IMR-90 (cell line): ENCODE data around the gene PRKAR1B. TPM values are rescaled to one million over a fixed set of nuclear protein-coding genes. Genes with fewer than 3 reads are reported as not detected.

Source experiments
- ATAC-seq: fragments of 200-7000 bp; cut with Tn5 transposase; 2 replicates; pipeline ENCODE4 v1.9.1; 2020; ENCODE audit warnings: low read depth, mild to moderate bottlenecking, moderate library complexity
- BruUV-seq: library from RNA; stranded (reverse); fragments of 400-500 nt; replicated peaks from 2 replicates; lab custom pipeline; 2021; lab: Mats Ljungman, UMichigan
- CTCF ChIA-PET: fragments of 300-600 bp; formaldehyde crosslinking; extraction: SDS; loops from one replicate; lab custom pipeline; 2021; ENCODE audit warnings: antibody characterized with exemption; lab: Yijun Ruan, JAX
- POLR2A ChIA-PET: fragments of 300-600 bp; sonication (Branson Sonifier 250); formaldehyde crosslinking; loops from one replicate; lab custom pipeline; 2022; ENCODE audit warnings: antibody characterized with exemption; ENCODE audit not compliant: unreplicated experiment; lab: Charles Lee
- DNase-seq: peaks from one replicate; pipeline ENCODE4 v3.0.0; 2013
- H2AFZ ChIP-seq: replicated peaks from 2 replicates; pipeline ENCODE3; 2013; ENCODE audit warnings: low read length, mild to moderate bottlenecking; ENCODE audit not compliant: poor library complexity
- H2AK5ac ChIP-seq: 2 replicates; pipeline ENCODE4 v1.6.1; 2013; ENCODE audit warnings: low read depth, low read length, inconsistent platforms
- H2AK9ac ChIP-seq: replicated peaks from 2 replicates; pipeline ENCODE3; 2013; ENCODE audit warnings: mild to moderate bottlenecking, low read depth, low read length, moderate library complexity; ENCODE audit not compliant: poor library complexity
- H2BK120ac ChIP-seq: 2 replicates; pipeline ENCODE4 v1.6.1; 2013; ENCODE audit warnings: low read depth, low read length, inconsistent platforms
- H2BK15ac ChIP-seq: 3 replicates; pipeline ENCODE4 v1.6.1; 2013; ENCODE audit warnings: low read depth, low read length, inconsistent platforms
- H2BK20ac ChIP-seq: 2 replicates; pipeline ENCODE4 v1.6.1; 2013; ENCODE audit warnings: low read depth, mild to moderate bottlenecking, inconsistent platforms, low read length, moderate library complexity
- H2BK5ac ChIP-seq: 2 replicates; pipeline ENCODE4 v1.6.1; 2013; ENCODE audit warnings: mild to moderate bottlenecking, low read depth, low read length, inconsistent platforms; ENCODE audit not compliant: poor library complexity, severe bottlenecking
- H3K14ac ChIP-seq: replicated peaks from 2 replicates; pipeline ENCODE4 v1.6.1; 2013; ENCODE audit warnings: low read depth, low read length, inconsistent platforms
- H3K18ac ChIP-seq: 2 replicates; pipeline ENCODE4 v1.6.1; 2013; ENCODE audit warnings: low read depth, low read length, control low read depth
- H3K23ac ChIP-seq: 2 replicates; pipeline ENCODE4 v1.6.1; 2013; ENCODE audit warnings: low read depth, low read length, inconsistent platforms
- H3K27ac ChIP-seq: 2 replicates; pipeline ENCODE4 v1.5.1; 2013; ENCODE audit warnings: mild to moderate bottlenecking, control low read depth, low read length; ENCODE audit not compliant: insufficient read depth
- H3K27me3 ChIP-seq: 2 replicates; pipeline ENCODE4 v1.6.1; 2013; ENCODE audit warnings: low read length; ENCODE audit not compliant: control insufficient read depth, insufficient read depth
- H3K36me3 ChIP-seq: 2 replicates; pipeline ENCODE4 v1.6.1; 2013; ENCODE audit warnings: low read length, mixed read lengths; ENCODE audit not compliant: control insufficient read depth, insufficient read depth
- H3K4ac ChIP-seq: 2 replicates; pipeline ENCODE4 v1.6.1; 2013; ENCODE audit warnings: low read depth, low read length, inconsistent platforms
- H3K4me1 ChIP-seq: 2 replicates; pipeline ENCODE4 v1.6.1; 2013; ENCODE audit warnings: low read length, mixed read lengths; ENCODE audit not compliant: control insufficient read depth, insufficient read depth
- H3K4me2 ChIP-seq: 2 replicates; pipeline ENCODE4 v1.6.1; 2013; ENCODE audit warnings: low read depth, mild to moderate bottlenecking, control low read depth, low read length, moderate library complexity
- H3K4me3 ChIP-seq: 2 replicates; pipeline ENCODE4 v1.5.1; 2013; ENCODE audit warnings: low read depth, mild to moderate bottlenecking, control low read depth, low read length, moderate library complexity; ENCODE audit not compliant: insufficient read depth
- H3K56ac ChIP-seq: 2 replicates; pipeline ENCODE4 v1.6.1; 2013; ENCODE audit warnings: low read length, inconsistent platforms; ENCODE audit not compliant: insufficient read depth; ENCODE audit errors: extremely low read depth
- H3K79me1 ChIP-seq, 2 experiments: 2 replicates each; pipeline ENCODE4 v1.6.1; 2013; ENCODE audit warnings: low read length in 2 of 2, inconsistent platforms in 1 of 2, low read depth in 1 of 2
- H3K9ac ChIP-seq: 2 replicates; pipeline ENCODE4 v1.6.1; 2013; ENCODE audit warnings: low read depth, low read length, control low read depth
- H3K9me1 ChIP-seq: 2 replicates; pipeline ENCODE4 v1.6.1; 2013; ENCODE audit warnings: low read length, inconsistent platforms; ENCODE audit not compliant: insufficient read depth
- H3K9me3 ChIP-seq: 2 replicates; pipeline ENCODE4 v1.6.1; 2013; ENCODE audit warnings: low read length; ENCODE audit not compliant: control insufficient read depth, insufficient read depth
- H4K20me1 ChIP-seq: 2 replicates; pipeline ENCODE4 v1.6.1; 2013; ENCODE audit warnings: low read length, inconsistent platforms; ENCODE audit not compliant: insufficient read depth
- H4K5ac ChIP-seq: 2 replicates; pipeline ENCODE4 v1.6.1; 2013; ENCODE audit warnings: mild to moderate bottlenecking, low read depth, low read length, control low read depth
- H4K8ac ChIP-seq, 2 experiments: 2 replicates each; pipeline ENCODE4 v1.6.1; 2013; ENCODE audit warnings: low read depth in 2 of 2, low read length in 2 of 2, control low read depth in 1 of 2, inconsistent platforms in 1 of 2
- H4K91ac ChIP-seq: 2 replicates; pipeline ENCODE4 v1.6.1; 2013; ENCODE audit warnings: low read depth, low read length, inconsistent platforms; ENCODE audit not compliant: insufficient read depth
- BHLHE40 ChIP-seq: fragments of 150-350 bp; IDR thresholded peaks from 2 replicates; pipeline ENCODE4 v1.6.1; 2016; ENCODE audit warnings: mild to moderate bottlenecking, low read depth, low read length
- CHD1 ChIP-seq: IDR thresholded peaks from 2 replicates; pipeline ENCODE4 v1.6.1; 2012; ENCODE audit warnings: low read depth, low read length, improper control_type of control experiment
- FOS ChIP-seq: fragments of 150-350 bp; IDR thresholded peaks from 2 replicates; pipeline ENCODE4 v1.6.1; 2016; ENCODE audit warnings: low read depth, low read length
- MAFK ChIP-seq: IDR thresholded peaks from 2 replicates; pipeline ENCODE4 v1.6.1; 2012; ENCODE audit warnings: low read depth, low read length, improper control_type of control experiment
- MAZ ChIP-seq: IDR thresholded peaks from 2 replicates; pipeline ENCODE4 v1.6.1; 2012; ENCODE audit warnings: low read depth, mild to moderate bottlenecking, low read length, improper control_type of control experiment, moderate library complexity, borderline replicate concordance
- MXI1 ChIP-seq: IDR thresholded peaks from 2 replicates; pipeline ENCODE4 v1.6.1; 2012; ENCODE audit warnings: low read depth, mild to moderate bottlenecking, low read length, moderate library complexity, borderline replicate concordance
- POLR2A ChIP-seq: IDR thresholded peaks from 2 replicates; pipeline ENCODE4 v1.6.1; 2012; ENCODE audit warnings: mild to moderate bottlenecking, low read depth, low read length
- RAD21 ChIP-seq: IDR thresholded peaks from 2 replicates; pipeline ENCODE4 v1.6.1; 2012; ENCODE audit warnings: low read length, improper control_type of control experiment
- RFX5 ChIP-seq: IDR thresholded peaks from 2 replicates; pipeline ENCODE4 v1.8.0; 2012; ENCODE audit warnings: low read depth, mild to moderate bottlenecking, low read length, moderate library complexity
- SMC3 ChIP-seq: fragments of 150-350 bp; IDR thresholded peaks from 2 replicates; pipeline ENCODE4 v1.6.1; 2016; ENCODE audit warnings: low read depth, mild to moderate bottlenecking, antibody characterized with exemption, low read length, moderate library complexity
- USF2 ChIP-seq: fragments of 150-350 bp; IDR thresholded peaks from 2 replicates; pipeline ENCODE4 v1.6.1; 2017; ENCODE audit warnings: mild to moderate bottlenecking, antibody characterized with exemption, low read length, low read depth
- WGBS, 2 experiments: methylation state at CpG; one replicate each; pipeline versions ENCODE4 v1.1.5 to v1.1.7; 2013; ENCODE audit warnings: missing lambda C conversion rate in 2 of 2; ENCODE audit not compliant: insufficient read length in 1 of 2; ENCODE audit errors: extremely low coverage in 2 of 2; 5-methylcytosine and 5-hydroxymethylcytosine counted together
- dilution Hi-C: fragments of 300-500 bp; cut with HindIII; formaldehyde crosslinking; loops from one replicate; pipeline ENCODE4 v1.14.3; 2018; ENCODE audit warnings: low sequenced_read_pairs; ENCODE audit not compliant: unreplicated experiment
- in situ Hi-C: fragments of 300-500 bp; cut with MboI; formaldehyde crosslinking; loops from 3 replicates; pipeline ENCODE4 v1.14.3; 2019; ENCODE audit warnings: low sequenced_read_pairs, inconsistent platforms, mixed read lengths
- intact Hi-C: fragments of 100-400 bp; cut with micrococcal nuclease; formaldehyde crosslinking; loops from 2 replicates; pipeline ENCODE4 v1.10.0; 2022
- polyA plus RNA-seq, 3 experiments: library from polyadenylated mRNA; depleted of rRNA; stranded (reverse); fragments of >200 nt; gene quantifications; 2 replicates each; pipeline ENCODE4 v1.2.3, GENCODE V29; 2012; ENCODE audit warnings: low replicate concordance in 1 of 3
- total RNA-seq: library from RNA; depleted of rRNA; stranded (reverse); fragments of >200 nt; gene quantifications from 2 replicates; pipeline ENCODE4 v1.2.3, GENCODE V29; 2012
- TF ChIP-seq, protein P1 (sequence below): fragments of 150-350 bp; IDR thresholded peaks from 2 replicates; pipeline ENCODE4 v1.6.1; 2016; ENCODE audit warnings: low read depth, mild to moderate bottlenecking, low read length, moderate library complexity, borderline replicate concordance

PRKAR1B gene
- total and polyA plus RNA-seq, 2 of the 4 experiments (the other 2 are of a cell fraction) = 15.2 to 20.2 TPM

DNA sequence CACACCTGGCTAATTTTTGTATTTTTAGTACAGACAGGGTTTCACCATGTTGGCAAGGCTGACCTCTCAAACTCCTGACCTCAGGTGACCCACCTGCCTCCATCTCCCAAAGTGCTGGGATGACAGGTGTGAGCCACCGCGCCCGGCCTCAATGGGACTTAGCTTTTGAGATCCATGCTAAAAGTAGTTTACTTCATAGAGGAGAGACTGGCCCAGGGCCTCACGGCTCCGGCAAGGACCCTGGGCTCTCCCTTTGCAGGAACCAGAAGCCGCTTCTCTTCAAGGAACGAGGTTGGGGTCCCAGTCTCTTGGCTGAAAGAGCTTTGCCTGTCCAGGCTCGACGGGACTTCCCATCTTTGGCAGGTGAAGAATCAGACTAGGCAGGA, 30.7 kb downstream of the PRKAR1B start:
- intact Hi-C loops = no loop called here

More for the DNA sequence above, 30.7 kb downstream of the PRKAR1B start:
- Histone ChIP-seq H4K91ac (no peak overlapping the region), H2AK9ac (no peak overlapping the region), H3K4me1 (peaks cover 5% of the 10 kb centered on the region; the same call in 1 of the 2 replicates), H4K5ac (no peak overlapping the region), H3K14ac (no peak overlapping the region), H3K56ac (no peak overlapping the region), H3K27ac (no peak overlapping the region), H3K79me1 (no peaks in the 10 kb centered on the region), H3K18ac (no peak overlapping the region), H4K8ac (no peak overlapping the region), H3K23ac (no peak overlapping the region), H2AFZ (no peak overlapping the region), H3K4me2 (no peak overlapping the region), H2BK120ac (no peak overlapping the region), H3K9me3 (no peaks in the 10 kb centered on the region), H3K27me3 (no peaks in the 10 kb centered on the region), H2BK20ac (no peak overlapping the region), H3K9me1 (peaks cover 5% of the 10 kb centered on the region; the same call in 1 of the 2 replicates), H2BK15ac (no peak overlapping the region), H3K36me3 (no peaks in the 10 kb centered on the region; the same call in 1 of the 2 replicates), H4K20me1 (no peaks in the 10 kb centered on the region), H2AK5ac (no peak overlapping the region), H3K4me3 (no peak overlapping the region), H3K4ac (no peak overlapping the region), H3K9ac (no peak overlapping the region), H2BK5ac (no peak overlapping the region)
- no TSS peak for BruUV-seq
- CTCF ChIA-PET = no interaction called here
- ATAC-seq (no peak), DNase-seq (no peak)
- TF ChIP-seq POLR2A (no peak), MAFK (no peak), SMC3 (no peak), MXI1 (no peak), RAD21 (no peak), RFX5 (no peak), CHD1 (no peak), MAZ (no peak), USF2 (no peak), FOS (no peak), BHLHE40 (no peak)
- TF ChIP-seq, protein P1, sequence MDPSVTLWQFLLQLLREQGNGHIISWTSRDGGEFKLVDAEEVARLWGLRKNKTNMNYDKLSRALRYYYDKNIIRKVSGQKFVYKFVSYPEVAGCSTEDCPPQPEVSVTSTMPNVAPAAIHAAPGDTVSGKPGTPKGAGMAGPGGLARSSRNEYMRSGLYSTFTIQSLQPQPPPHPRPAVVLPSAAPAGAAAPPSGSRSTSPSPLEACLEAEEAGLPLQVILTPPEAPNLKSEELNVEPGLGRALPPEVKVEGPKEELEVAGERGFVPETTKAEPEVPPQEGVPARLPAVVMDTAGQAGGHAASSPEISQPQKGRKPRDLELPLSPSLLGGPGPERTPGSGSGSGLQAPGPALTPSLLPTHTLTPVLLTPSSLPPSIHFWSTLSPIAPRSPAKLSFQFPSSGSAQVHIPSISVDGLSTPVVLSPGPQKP = no peak
- WGBS, 2 experiments = 80% methylated on average over 5 of the region's 9 CpGs; no CpG with 5 or more reads in 1 of the 2 experiments
- POLR2A ChIA-PET = no interaction called here
- in situ Hi-C loops = no loop called here
- dilution Hi-C loops = no loop called here
